Adrenal gland (tissue), 12 donors: Measurements from ENCODE around the gene TMEM117. TPM values are rescaled to one million over a fixed set of nuclear protein-coding genes. Genes with fewer than 3 reads are reported as not detected.
"Not testable (repeated sequence)": the region's sequence is repeated elsewhere in the genome, so short reads cannot be mapped to it uniquely, and the experiment has no call there.

ENCODE experiments used
- DNase-seq, 7 donors: peaks; one replicate each; pipeline ENCODE4 v3.0.0-alpha.2; 2019 to 2020
- H3K27ac ChIP-seq, 5 donors: fragments of 200-600 bp; sonication (generic) in 4 of 5; 1 replicate in 3 of 5; 2 replicates in 2 of 5; pipeline versions ENCODE4 v1.5.1 to v1.8.0; 2016 to 2020; ENCODE audit warnings: mild to moderate bottlenecking in 1 of 5
- H3K27me3 ChIP-seq: fragments of 200-600 bp; 2 replicates; pipeline ENCODE4 v1.8.0; 2021
- H3K36me3 ChIP-seq, 2 donors: fragments of 200-600 bp; replicated peaks in 1 of 2; 1 replicate in 1 of 2; 2 replicates in 1 of 2; pipeline versions ENCODE4 v1.5.1 to v1.8.0; 2018 to 2022
- H3K4me1 ChIP-seq, 2 donors: fragments of 200-600 bp; replicated peaks in 1 of 2; 1 replicate in 1 of 2; 2 replicates in 1 of 2; pipeline versions ENCODE4 v1.5.1 to v1.8.0; 2018 to 2021
- H3K4me3 ChIP-seq, 4 donors: fragments of 200-600 bp; sonication (generic) in 3 of 4; one replicate each; pipeline ENCODE4 v1.5.1; 2016 to 2018
- H3K9me3 ChIP-seq, 3 donors: fragments of 200-600 bp; sonication (generic) in 1 of 3; replicated peaks in 1 of 3; 1 replicate in 2 of 3; 2 replicates in 1 of 3; pipeline versions ENCODE4 v1.5.1 to v1.8.0; 2016 to 2021
- CTCF ChIP-seq, 6 experiments: fragments of 450-650 bp in 4 of 6; fragments of 200-600 bp in 2 of 6; sonication (generic) in 1 of 6; IDR thresholded peaks; 1 replicate in 5 of 6; 2 replicates in 1 of 6; pipeline versions ENCODE4 v1.5.1 to v1.8.0; 2016 to 2021; ENCODE audit warnings: antibody characterized with exemption in 6 of 6, mild to moderate bottlenecking in 2 of 6, moderate library complexity in 1 of 6
- POLR2A ChIP-seq, 2 donors: fragments of 450-650 bp; IDR thresholded peaks; one replicate each; pipeline ENCODE4 v1.6.1; 2017; ENCODE audit warnings: antibody characterized with exemption in 2 of 2, mild to moderate bottlenecking in 2 of 2, moderate library complexity in 1 of 2
- WGBS, 4 donors: extraction: QIAGEN DNeasy Blood & Tissue Kit in 2 of 4; methylation state at CpG; one replicate each; pipeline versions ENCODE4 v1.1.5 to v1.1.7; 2013 to 2017; 5-methylcytosine and 5-hydroxymethylcytosine counted together
- intact Hi-C, 2 donors: fragments of 100-400 bp; cut with DNase I; formaldehyde crosslinking; loops; one replicate each; pipeline versions ENCODE4 v1.14.1 to v1.15.0; 2022 to 2023
- polyA plus RNA-seq, 3 donors: library from polyadenylated mRNA; stranded (reverse); fragments of 200-250 nt in 2 of 3; fragments of 350-450 nt in 1 of 3; fragmentation: Illumina TruSeq in 1 of 3; extraction: RNeasy Lipid Tissue Mini Kit (QIAGEN cat#74804) in 1 of 3; gene quantifications; one replicate each; pipeline ENCODE4 v1.2.3, GENCODE V29; 2013 to 2014
- total RNA-seq, 9 donors: library from RNA; depleted of rRNA in 4 of 9; stranded (reverse); fragments of >200 nt in 4 of 9; fragments of 120-200 nt in 1 of 9; fragmentation: NEBNext Ultra II Directional in 1 of 9; extraction: Animal tissue kit (Norgen Biotek cat#: 25700) in 1 of 9; gene quantifications; one replicate each; pipeline versions ENCODE4 v1.1.0 to v1.2.4, GENCODE V29; 2013 to 2023
- donor health status: healthy with polysubstance abuse.
- donor health status: Bipolar disorder and iron deficiency.
- donor health status: DM: yes; HTN: yes; CAD: no.
- donor health status: DM: no; HTN: no; CAD: no.
- donor health status: DM: no; HTN: no; CAD: no.
- donor health status: DM: yes; HTN: yes; CAD: no.

TMEM117 gene
- total and polyA plus RNA-seq, 12 donors, result 1.9 to 38.5 (median 6.7) TPM

- TF ChIP-seq CTCF (IDR thresholded peaks at IDR 0.05) (no peak), POLR2A (IDR thresholded peaks at IDR 0.05) (no peak)
- WGBS, 4 donors, result 93 to 100% (median 96%) methylated on average over 1 of the region's 1 CpG
- H3K27me3 ChIP-seq, result no peaks in the 10 kb centered on the region
Measured at GRCh38 chr12:44375694-44376093, 539.8 kb downstream of the TMEM117 start.

GRCh38 chr12:44377443-44378187 is 541.7 kb downstream of the TMEM117 start:
- TF ChIP-seq POLR2A (IDR thresholded peaks at IDR 0.05) (no peak), CTCF (IDR thresholded peaks at IDR 0.05) (no peak)
- Histone ChIP-seq H3K4me3 (no peak overlapping the region), H3K27ac (no peak overlapping the region), H3K4me1 (no peaks in the 10 kb centered on the region), H3K27me3 (no peaks in the 10 kb centered on the region), H3K9me3 (no peaks in the 10 kb centered on the region), H3K36me3 (no peaks in the 10 kb centered on the region)
- intact Hi-C loops, result no loop called here
- WGBS, 4 donors, result 86 to 94% (median 90%) methylated on average over 5 of the region's 5 CpGs
- DNase-seq, result no peak

More at GRCh38 chr12:44375694-44376093, 539.8 kb downstream of the TMEM117 start:
- intact Hi-C loops, result no loop called here
- Histone ChIP-seq H3K27ac (no peak overlapping the region), H3K4me3 (no peak overlapping the region), H3K4me1 (no peaks in the 10 kb centered on the region), H3K36me3 (no peaks in the 10 kb centered on the region), H3K9me3 (no peaks in the 10 kb centered on the region)
- no peak for DNase-seq

GRCh38 chr12:44379113-44379512 is 543.2 kb downstream of the TMEM117 start:
- H3K36me3 ChIP-seq, DNase-seq, H3K27me3 ChIP-seq, H3K9me3 ChIP-seq, intact Hi-C loops, H3K27ac ChIP-seq, H3K4me1 ChIP-seq, H3K4me3 ChIP-seq: not testable (repeated sequence)

- H3K4me3 ChIP-seq, result no peak overlapping the region
- no peaks in the 10 kb centered on the region for H3K36me3 ChIP-seq
- H3K9me3 ChIP-seq, result no peaks in the 10 kb centered on the region
- intact Hi-C loops, result no loop called here
- WGBS, 4 donors, result 82 to 87% (median 82%) methylated on average over 3 of the region's 3 CpGs
- no peaks in the 10 kb centered on the region for H3K27me3 ChIP-seq
- no peak for TF ChIP-seq CTCF (IDR thresholded peaks at IDR 0.05)
- no peak for TF ChIP-seq POLR2A (IDR thresholded peaks at IDR 0.05)
- H3K27ac ChIP-seq, result no peak overlapping the region
- DNase-seq, result no peak
- H3K4me1 ChIP-seq, result no peaks in the 10 kb centered on the region
Measured at GRCh38 chr12:44379831-44380230, 544.0 kb downstream of the TMEM117 start.

GRCh38 chr12:44380861-44381260 is 545.0 kb downstream of the TMEM117 start:
- DNase-seq, result no peak
- H3K9me3 ChIP-seq, result no peaks in the 10 kb centered on the region
- H3K4me3 ChIP-seq, result no peak overlapping the region
- no peaks in the 10 kb centered on the region for H3K36me3 ChIP-seq
- H3K27me3 ChIP-seq, result no peaks in the 10 kb centered on the region
- TF ChIP-seq POLR2A (IDR thresholded peaks at IDR 0.05) (no peak), CTCF (IDR thresholded peaks at IDR 0.05) (no peak)
- intact Hi-C loops, result no loop called here
- H3K4me1 ChIP-seq, result no peaks in the 10 kb centered on the region
- H3K27ac ChIP-seq, result no peak overlapping the region
